ENCODE data around the gene DNAH5.
"Not testable (repeated sequence)": the region's sequence is repeated elsewhere in the genome, so short reads cannot be mapped to it uniquely, and the experiment has no call there.

DNAH5 gene

GRCh38 chr5:13816126-13816525 is 128.4 kb downstream of the DNAH5 start:
- no peak for DNase-seq

DNA sequence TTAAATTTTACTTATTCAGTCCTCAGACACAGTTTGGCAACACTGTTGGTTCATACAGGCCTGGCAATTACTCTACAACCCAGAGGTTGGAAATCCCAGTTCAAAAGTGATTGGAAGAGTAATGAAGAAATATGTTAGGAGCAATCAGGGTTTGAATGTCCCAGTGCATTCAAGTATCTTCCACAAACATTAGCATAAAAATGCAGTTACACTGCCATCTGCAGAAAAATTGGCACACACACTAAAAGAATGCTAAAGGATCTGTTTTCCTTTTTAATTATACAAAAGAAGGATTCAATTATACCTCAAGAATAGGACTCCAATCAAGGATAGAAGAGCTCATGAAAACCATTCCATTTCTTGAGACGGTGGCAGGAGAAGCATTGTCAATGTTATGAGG is 130.2 kb downstream of the DNAH5 start:
- DNase-seq: no peak

GRCh38 chr5:13809921-13810320 is 134.6 kb downstream of the DNAH5 start:
- DNase-seq: no peak

DNA sequence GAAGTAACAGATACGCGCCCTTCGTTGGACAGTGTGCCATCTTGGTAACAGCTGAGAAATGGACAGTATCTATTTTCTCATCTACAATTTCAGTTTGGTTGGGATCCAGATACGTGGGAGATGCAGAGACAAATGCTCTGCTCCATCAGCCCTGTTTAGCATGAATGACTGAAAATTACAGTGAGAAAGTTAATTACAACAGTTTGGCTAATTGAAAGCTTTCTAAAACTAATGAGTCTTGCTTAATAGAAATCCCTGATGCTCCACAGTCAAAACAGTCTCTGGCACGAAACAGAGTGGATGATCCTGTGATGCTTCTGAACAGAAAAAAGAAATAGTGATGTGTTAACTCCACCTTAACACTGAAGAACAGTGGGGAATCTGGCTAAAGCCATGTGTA is 140.2 kb downstream of the DNAH5 start:
- no peak for DNase-seq

DNA sequence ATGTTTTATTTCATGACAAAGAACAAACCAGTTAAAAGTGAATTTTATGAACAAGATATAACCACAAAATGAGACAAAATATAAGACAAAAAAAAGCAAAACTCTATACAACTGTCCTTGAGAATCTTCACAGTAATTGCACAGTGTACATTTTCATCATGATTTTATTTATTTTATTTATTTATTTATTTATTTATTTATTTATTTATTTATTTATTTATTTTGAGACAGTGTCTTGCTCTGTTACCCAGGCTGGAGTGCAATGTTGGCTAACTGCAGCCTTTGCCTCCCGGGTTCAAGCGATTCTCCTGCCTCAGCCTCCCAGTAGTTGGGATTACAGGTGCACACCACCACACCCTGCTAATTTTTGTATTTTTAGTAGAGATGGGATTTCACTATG is 145.9 kb downstream of the DNAH5 start:
- DNase-seq: not testable (repeated sequence)

- no peak for DNase-seq
These were observed 158.6 kb downstream of the DNAH5 start for GRCh38 chr5:13785781-13786415.

DNA sequence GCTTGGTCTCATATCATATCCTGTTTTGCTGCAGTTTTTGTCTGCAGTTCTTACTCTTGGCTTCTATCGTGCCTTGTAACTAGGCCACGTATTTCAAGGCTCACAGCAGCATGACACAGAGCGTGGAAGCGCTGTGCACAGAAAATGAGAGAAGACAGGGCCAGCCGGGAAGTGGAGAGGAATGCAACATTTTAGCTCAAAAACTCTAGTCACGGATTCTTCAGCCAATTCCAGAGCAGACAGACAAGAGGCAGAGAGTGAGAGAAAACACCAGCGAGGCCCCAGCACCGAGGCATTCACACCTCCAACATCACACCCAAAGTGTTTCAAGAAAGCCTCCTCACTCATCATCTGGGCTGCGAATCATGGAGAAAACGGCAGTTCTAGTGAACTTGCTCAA is 160.8 kb downstream of the DNAH5 start:
- no peak for DNase-seq

DNA sequence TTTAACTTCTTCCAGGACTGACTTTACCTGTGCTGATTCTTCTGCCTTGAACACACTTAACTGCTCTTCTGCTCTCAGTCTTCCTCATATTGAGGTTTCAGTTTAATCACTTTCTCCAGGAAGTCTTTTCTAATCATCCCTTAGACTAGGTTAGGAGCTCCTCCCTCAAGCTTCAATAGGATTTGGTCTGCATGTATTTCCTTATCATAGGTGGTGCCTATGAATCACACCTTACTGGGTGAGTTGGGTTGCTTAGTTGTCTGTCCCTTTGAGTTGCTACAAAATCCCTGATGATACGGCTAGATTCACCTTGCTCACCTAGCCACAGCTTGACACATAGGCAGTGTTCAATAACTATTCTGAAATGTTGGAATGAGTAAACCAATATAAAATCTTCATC is 164.4 kb downstream of the DNAH5 start:
- DNase-seq: no peak

- DNase-seq: no peak
These were observed 170.8 kb downstream of the DNAH5 start for GRCh38 chr5:13773649-13774048.

GRCh38 chr5:13771011-13771571 is 173.4 kb downstream of the DNAH5 start:
- DNase-seq: no peak

DNA sequence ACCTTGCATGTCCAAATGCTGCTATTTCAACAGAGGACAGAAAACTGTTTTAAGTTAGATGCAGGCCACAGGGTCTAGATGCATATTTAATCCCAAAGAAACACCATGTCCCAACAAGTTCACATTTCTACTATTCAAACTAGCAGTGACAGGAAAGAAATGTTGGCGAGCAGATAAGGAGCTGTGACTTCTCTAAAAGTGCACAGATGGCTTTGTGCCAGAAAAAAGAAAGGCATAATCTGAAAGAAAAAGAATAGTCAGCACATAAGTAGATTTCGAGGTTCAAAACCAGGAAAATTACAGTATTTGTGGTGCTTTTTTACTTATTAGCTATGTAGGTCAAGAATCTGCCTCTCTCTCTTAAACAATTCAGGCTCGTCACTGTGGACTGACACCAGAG is 178.3 kb downstream of the DNAH5 start:
- DNase-seq: no peak

- no peak for DNase-seq
These were observed 180.8 kb downstream of the DNAH5 start for GRCh38 chr5:13763719-13764118.

- no peak for DNase-seq
These were observed 194.7 kb downstream of the DNAH5 start for GRCh38 chr5:13749766-13750165.

- DNase-seq: no peak
These were observed 198.5 kb downstream of the DNAH5 start for GRCh38 chr5:13746026-13746425.

- no peak for DNase-seq
These were observed 199.0 kb downstream of the DNAH5 start for GRCh38 chr5:13745508-13745907.

GRCh38 chr5:13740471-13740870 is 204.0 kb downstream of the DNAH5 start:
- DNase-seq: no peak

GRCh38 chr5:13739479-13739878 is 205.0 kb downstream of the DNAH5 start:
- DNase-seq: no peak

GRCh38 chr5:13735691-13736090 is 208.8 kb downstream of the DNAH5 start:
- no peak for DNase-seq

GRCh38 chr5:13731121-13731628 is 213.3 kb downstream of the DNAH5 start:
- DNase-seq: no peak

- no peak for DNase-seq
These were observed 235.6 kb downstream of the DNAH5 start for GRCh38 chr5:13708906-13709305.

DNA sequence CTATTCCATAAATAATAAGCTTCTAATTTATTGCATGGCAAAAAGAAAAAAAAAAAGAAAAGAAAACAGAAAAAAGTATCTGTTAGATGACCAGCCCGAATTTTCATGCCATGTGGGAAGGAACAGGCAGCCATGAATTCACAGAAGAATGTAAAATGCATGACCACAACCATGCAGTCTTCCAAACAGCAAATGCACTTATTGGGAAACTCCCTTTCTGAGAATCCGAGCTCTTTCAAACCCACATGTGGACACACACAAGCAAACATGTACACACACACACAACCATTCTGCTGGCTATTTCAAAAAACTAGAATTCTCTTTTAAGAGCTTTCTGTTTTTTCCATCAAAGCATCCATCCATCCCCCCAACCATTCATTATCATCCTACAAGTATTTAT is 236.1 kb downstream of the DNAH5 start:
- no peak for DNase-seq

- DNase-seq: no peak
These were observed 240.1 kb downstream of the DNAH5 start for GRCh38 chr5:13704396-13704795.

DNA sequence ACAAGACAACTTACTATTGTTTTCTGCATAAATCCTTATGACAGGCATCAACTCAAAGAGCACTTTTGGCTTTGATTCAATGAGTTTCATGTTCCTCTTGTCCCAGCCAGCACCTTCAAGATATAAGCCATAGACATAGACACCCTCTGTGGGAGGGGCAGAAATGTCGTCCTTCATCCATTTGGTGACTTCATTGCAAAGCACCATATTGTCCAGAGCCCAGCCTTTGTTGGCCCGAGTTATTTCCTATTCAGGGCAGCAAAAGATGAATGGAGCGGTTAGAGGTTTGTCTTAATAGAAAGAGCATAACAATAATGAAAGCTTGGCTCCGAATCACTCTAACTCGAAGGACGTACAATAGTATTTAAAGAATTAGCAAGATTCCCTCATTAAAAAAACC is 243.9 kb downstream of the DNAH5 start:
- no peak for DNase-seq

- no peak for DNase-seq
These were observed 245.6 kb downstream of the DNAH5 start for GRCh38 chr5:13698885-13699284.

DNA sequence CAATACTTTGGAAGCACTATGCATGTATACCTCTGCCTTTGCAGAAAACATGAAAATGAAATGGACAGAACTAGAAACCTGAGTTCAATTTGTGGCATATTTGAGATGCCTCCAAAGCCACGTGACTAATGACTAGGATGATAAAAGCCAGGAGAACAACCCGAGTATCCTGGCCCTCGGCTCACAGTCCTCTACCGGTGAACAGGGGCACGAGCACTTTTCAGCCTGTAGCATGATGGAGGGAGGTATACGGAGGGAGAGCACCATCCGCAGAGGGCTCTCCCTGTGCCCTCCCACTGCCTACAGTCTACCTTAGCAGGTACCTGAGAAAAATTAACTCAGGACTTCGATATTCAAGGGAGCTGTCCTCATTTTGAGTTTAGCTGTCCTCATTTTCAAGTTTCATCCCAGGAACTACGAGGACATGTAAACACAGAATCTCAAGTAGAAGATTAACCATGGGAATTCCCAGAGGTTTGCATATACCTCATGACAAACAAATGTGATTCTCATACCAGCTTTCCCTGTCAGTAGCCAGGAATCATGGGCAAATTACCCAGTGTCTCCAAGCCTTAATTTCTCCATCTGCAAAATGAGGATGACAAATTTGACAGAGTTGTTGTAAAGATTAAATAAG is 249.3 kb downstream of the DNAH5 start:
- no peak for DNase-seq

All from NCI-H1092 (cell line).